ENCODE measurements around the gene LRRC8B. TPM values are rescaled to one million over a fixed set of nuclear protein-coding genes. Genes with fewer than 3 reads are reported as not detected.

The LRRC8B gene
- total and polyA plus RNA-seq, 2 of the 13 experiments (the other 11 are each of a cell fraction or from before 2014, with no cell fraction given) = 4.9 to 7.6 TPM

GRCh38 chr1:89557445-89557825, 32.8 kb downstream of the LRRC8B start:
- no peak overlapping the region for H3K27ac ChIP-seq (ENCODE audit: extremely low read length, insufficient read depth, low read length)
- no peak overlapping the region for H3K4me2 ChIP-seq (ENCODE audit: low read depth, low read length)
- no peaks in the 10 kb centered on the region for H3K79me2 ChIP-seq (ENCODE audit: insufficient read depth, low read length)
- H3K9me3 ChIP-seq (ENCODE audit: low read length) = no peaks in the 10 kb centered on the region
- ATAC-seq (no peak), FAIRE-seq (no peak), DNase-seq (ENCODE audit: low spot score) (no peak)
- intact Hi-C loops (cut with micrococcal nuclease; ENCODE audit: unreplicated experiment) = no loop called here
- 0 out of 2 replicates have a peak, but pooled peaks cover 15% of the 10 kb centered on the region for H3K4me1 ChIP-seq (ENCODE audit: insufficient read depth, low read length)
- no peaks in the 10 kb centered on the region for H3K27me3 ChIP-seq (ENCODE audit: control insufficient read depth in 1 of 2, insufficient read depth in 2 of 2, low read length in 2 of 2)
- no peak overlapping the region for H3K9ac ChIP-seq (ENCODE audit: insufficient read depth, low read depth, low read length)
- in situ Hi-C loops (cut with HindIII; ENCODE audit: extremely low pct_ligation_motif_present, low pct_unique_long_range_greater_than_20kb) = no loop called here
- CTCF ChIA-PET (ENCODE audit: low intra/inter-chr PET ratio, low total read pairs) = no interaction called here
- TF ChIP-seq ZBTB2 (CRISPR knock-in tag; IDR thresholded peaks at IDR 0.05; ENCODE audit: low read depth) = no peak
- no peak for TF ChIP-seq MLXIP (CRISPR knock-in tag; IDR thresholded peaks at IDR 0.05; ENCODE audit: borderline replicate concordance)
- TF ChIP-seq ZNF782 (CRISPR knock-in tag; IDR thresholded peaks at IDR 0.05; ENCODE audit: borderline replicate concordance) = no peak
- TF ChIP-seq IRF2 (CRISPR knock-in tag; IDR thresholded peaks at IDR 0.05) = no peak
- no peak overlapping the region for H2AFZ ChIP-seq (ENCODE audit: low read length)
- no peaks in the 10 kb centered on the region for H4K20me1 ChIP-seq (ENCODE audit: insufficient read depth, low read length)
- peaks cover 0 to 3% of the 10 kb centered on the region in 2 experiments; a peak in 1 of 5 replicates for H3K36me3 ChIP-seq (replicated peaks in 1 of 2; ENCODE audit: control insufficient read depth in 1 of 2, insufficient read depth in 2 of 2, low read length in 2 of 2)
- WGBS (ENCODE audit: low lambda C conversion rate) = 98% methylated on average over 3 of the region's 3 CpGs
- BruUV-seq (replicated peaks) = no TSS peak
- H3K4me3 ChIP-seq (replicated peaks in 1 of 3; ENCODE audit: insufficient read depth in 1 of 3, low read depth in 2 of 3, low read length in 3 of 3) = no peak overlapping the region
- POLR2A ChIA-PET = no interaction called here
